HepG2 (cell line): ENCODE measurements around the gene SDF2. TPM values are rescaled to one million over a fixed set of nuclear protein-coding genes. Genes with fewer than 3 reads are reported as not detected.

Source experiments
- ATF7-NPFF ChIP-seq: sonication (generic); formaldehyde crosslinking; IDR thresholded peaks from 2 replicates; pipeline ENCODE4 v1.8.1; 2023; ENCODE audit warnings: mild to moderate bottlenecking, low read depth, missing genetic modification reagents, moderate library complexity
- CBX5 ChIP-seq: sonication (generic); formaldehyde crosslinking; IDR thresholded peaks from 2 replicates; pipeline ENCODE4 v1.4.0; 2020; ENCODE audit warnings: missing genetic modification reagents, borderline replicate concordance
- FOXK2 ChIP-seq: fragments of 450-650 bp; IDR thresholded peaks from 2 replicates; pipeline ENCODE4 v1.6.1; 2016
- HDAC1 ChIP-seq: sonication (generic); formaldehyde crosslinking; IDR thresholded peaks from 2 replicates; pipeline ENCODE4 v1.5.1; 2020; ENCODE audit warnings: mild to moderate bottlenecking, missing genetic modification reagents
- KLF9 ChIP-seq: IDR thresholded peaks from 2 replicates; pipeline ENCODE4 v1.6.1; 2016; ENCODE audit warnings: low read depth
- PAWR ChIP-seq: sonication (generic); formaldehyde crosslinking; IDR thresholded peaks from 2 replicates; pipeline ENCODE4 v1.4.0; 2020; ENCODE audit warnings: missing genetic modification reagents, mild to moderate bottlenecking, borderline replicate concordance
- RXRB ChIP-seq: IDR thresholded peaks from 2 replicates; pipeline ENCODE4 v1.6.1; 2016; ENCODE audit warnings: borderline replicate concordance, missing genetic modification reagents, missing compliant biosample characterization
- SIX1 ChIP-seq: sonication (generic); formaldehyde crosslinking; IDR thresholded peaks from 2 replicates; pipeline ENCODE4 v1.4.0; 2020; ENCODE audit warnings: missing genetic modification reagents, borderline replicate concordance
- SSRP1 ChIP-seq: IDR thresholded peaks from 2 replicates; pipeline ENCODE4 v1.6.1; 2016; ENCODE audit warnings: control low read depth
- TAF1 ChIP-seq: sonication (generic); formaldehyde crosslinking; IDR thresholded peaks from 2 replicates; pipeline ENCODE4 v1.4.0; 2020; ENCODE audit warnings: missing genetic modification reagents
- TP53 ChIP-seq: sonication (generic); formaldehyde crosslinking; conservative IDR thresholded peaks from 2 replicates; pipeline ENCODE4 v1.4.0; 2020; ENCODE audit warnings: missing genetic modification reagents
- ZFX ChIP-seq: sonication (generic); formaldehyde crosslinking; IDR thresholded peaks from 2 replicates; pipeline ENCODE4 v1.4.0; 2020; ENCODE audit warnings: mild to moderate bottlenecking, low read depth, missing genetic modification reagents, moderate library complexity
- ZNF256 ChIP-seq: sonication (generic); formaldehyde crosslinking; conservative IDR thresholded peaks from 2 replicates; pipeline ENCODE4 v1.4.0; 2020; ENCODE audit warnings: missing genetic modification reagents
- ZNF572 ChIP-seq: sonication (generic); formaldehyde crosslinking; IDR thresholded peaks from 2 replicates; pipeline ENCODE4 v1.5.1; 2020; ENCODE audit warnings: mild to moderate bottlenecking, missing genetic modification reagents
- ZNF7 ChIP-seq: IDR thresholded peaks from 2 replicates; pipeline ENCODE4 v1.6.1; 2016; ENCODE audit warnings: missing biosample characterization, missing genetic modification reagents
- ZNF766 ChIP-seq: sonication (generic); formaldehyde crosslinking; IDR thresholded peaks from 2 replicates; pipeline ENCODE4 v1.5.0; 2020; ENCODE audit warnings: missing genetic modification reagents, borderline replicate concordance
- ZNF772 ChIP-seq: sonication (generic); formaldehyde crosslinking; IDR thresholded peaks from 2 replicates; pipeline ENCODE4 v1.5.0; 2020; ENCODE audit warnings: mild to moderate bottlenecking, missing genetic modification reagents
- ZNF792 ChIP-seq: IDR thresholded peaks from 2 replicates; pipeline ENCODE4 v1.6.1; 2016
- ZZZ3 ChIP-seq: sonication (generic); formaldehyde crosslinking; IDR thresholded peaks from 2 replicates; pipeline ENCODE4 v1.4.0; 2020; ENCODE audit warnings: missing genetic modification reagents, mild to moderate bottlenecking, borderline replicate concordance
- polyA plus RNA-seq, 8 experiments: library from polyadenylated mRNA; depleted of rRNA in 3 of 8; stranded (reverse) in 7 of 8; unstranded in 1 of 8; fragments of >200 nt; fragmentation: Illumina TruSeq in 4 of 8; extraction: Trizol in 4 of 8; gene quantifications; 2 replicates each; pipeline versions ENCODE4 v1.2.1 to v1.2.3, GENCODE V29; 2011 to 2016; ENCODE audit warnings: low read depth in 4 of 8, missing spikeins in 1 of 8, mixed read lengths in 1 of 8; ENCODE audit not compliant: insufficient read depth in 1 of 8
- total RNA-seq, 5 experiments: library from RNA; depleted of rRNA; stranded (reverse); fragments of >200 nt; fragmentation: Illumina TruSeq; extraction: Trizol; gene quantifications; 2 replicates each; pipeline ENCODE4 v1.2.3, GENCODE V29; 2016; ENCODE audit warnings: low read depth in 1 of 5
- TF ChIP-seq, protein P1 (sequence below): IDR thresholded peaks from 2 replicates; pipeline ENCODE4 v1.6.1; 2012; ENCODE audit warnings: inconsistent platforms
- TF ChIP-seq, protein P2 (sequence below): sonication (generic); formaldehyde crosslinking; IDR thresholded peaks from 2 replicates; pipeline ENCODE4 v1.4.0; 2020; ENCODE audit warnings: missing genetic modification reagents
- TF ChIP-seq, protein P3 (sequence below): IDR thresholded peaks from 2 replicates; pipeline ENCODE4 v1.6.1; 2016; ENCODE audit warnings: missing compliant biosample characterization, missing genetic modification reagents, borderline replicate concordance
- TF ChIP-seq, protein P4 (sequence below): sonication (generic); formaldehyde crosslinking; IDR thresholded peaks from 2 replicates; pipeline ENCODE4; 2020; ENCODE audit warnings: missing genetic modification reagents, mild to moderate bottlenecking, borderline replicate concordance

SDF2 gene
- total and polyA plus RNA-seq, 2 of the 13 experiments (the other 11 are each of a cell fraction or from before 2014, with no cell fraction given), result 58.2 to 58.4 TPM

GRCh38 chr17:28644787-28645575 is 16.7 kb downstream of the SDF2 start, which contains the start of gene BLTP2 (continued):
- no peak for TF ChIP-seq ZNF572 (CRISPR knock-in tag)
- no peak for TF ChIP-seq KLF9 (CRISPR knock-in tag)
- peak; percentile 67 for TF ChIP-seq ATF7-NPFF (CRISPR knock-in tag)
- 0 out of 2 replicates have a peak, but pooled peaks have one; percentile 18 for TF ChIP-seq ZNF792 (CRISPR knock-in tag)
- peak; percentile 96 for TF ChIP-seq HDAC1 (CRISPR knock-in tag)
- no peak for TF ChIP-seq ZNF256 (CRISPR knock-in tag)
- peak; percentile 51; the same call in 1 of the 2 replicates for TF ChIP-seq RXRB
- TF ChIP-seq PAWR (CRISPR knock-in tag), result no peak
- TF ChIP-seq ZNF7 (CRISPR knock-in tag), result no peak
- no peak; the same call in none of the 2 replicates for TF ChIP-seq ZFX (CRISPR knock-in tag)
- 0 out of 2 replicates have a peak, but pooled peaks have one; percentile 13 for TF ChIP-seq CBX5 (CRISPR knock-in tag)
- TF ChIP-seq, protein P1, sequence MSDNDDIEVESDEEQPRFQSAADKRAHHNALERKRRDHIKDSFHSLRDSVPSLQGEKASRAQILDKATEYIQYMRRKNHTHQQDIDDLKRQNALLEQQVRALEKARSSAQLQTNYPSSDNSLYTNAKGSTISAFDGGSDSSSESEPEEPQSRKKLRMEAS, result peak; percentile 80; the same call in 1 of the 2 replicates
- TF ChIP-seq SSRP1 (CRISPR knock-in tag), result no peak
- TF ChIP-seq SIX1, result no peak
- TF ChIP-seq, protein P2, sequence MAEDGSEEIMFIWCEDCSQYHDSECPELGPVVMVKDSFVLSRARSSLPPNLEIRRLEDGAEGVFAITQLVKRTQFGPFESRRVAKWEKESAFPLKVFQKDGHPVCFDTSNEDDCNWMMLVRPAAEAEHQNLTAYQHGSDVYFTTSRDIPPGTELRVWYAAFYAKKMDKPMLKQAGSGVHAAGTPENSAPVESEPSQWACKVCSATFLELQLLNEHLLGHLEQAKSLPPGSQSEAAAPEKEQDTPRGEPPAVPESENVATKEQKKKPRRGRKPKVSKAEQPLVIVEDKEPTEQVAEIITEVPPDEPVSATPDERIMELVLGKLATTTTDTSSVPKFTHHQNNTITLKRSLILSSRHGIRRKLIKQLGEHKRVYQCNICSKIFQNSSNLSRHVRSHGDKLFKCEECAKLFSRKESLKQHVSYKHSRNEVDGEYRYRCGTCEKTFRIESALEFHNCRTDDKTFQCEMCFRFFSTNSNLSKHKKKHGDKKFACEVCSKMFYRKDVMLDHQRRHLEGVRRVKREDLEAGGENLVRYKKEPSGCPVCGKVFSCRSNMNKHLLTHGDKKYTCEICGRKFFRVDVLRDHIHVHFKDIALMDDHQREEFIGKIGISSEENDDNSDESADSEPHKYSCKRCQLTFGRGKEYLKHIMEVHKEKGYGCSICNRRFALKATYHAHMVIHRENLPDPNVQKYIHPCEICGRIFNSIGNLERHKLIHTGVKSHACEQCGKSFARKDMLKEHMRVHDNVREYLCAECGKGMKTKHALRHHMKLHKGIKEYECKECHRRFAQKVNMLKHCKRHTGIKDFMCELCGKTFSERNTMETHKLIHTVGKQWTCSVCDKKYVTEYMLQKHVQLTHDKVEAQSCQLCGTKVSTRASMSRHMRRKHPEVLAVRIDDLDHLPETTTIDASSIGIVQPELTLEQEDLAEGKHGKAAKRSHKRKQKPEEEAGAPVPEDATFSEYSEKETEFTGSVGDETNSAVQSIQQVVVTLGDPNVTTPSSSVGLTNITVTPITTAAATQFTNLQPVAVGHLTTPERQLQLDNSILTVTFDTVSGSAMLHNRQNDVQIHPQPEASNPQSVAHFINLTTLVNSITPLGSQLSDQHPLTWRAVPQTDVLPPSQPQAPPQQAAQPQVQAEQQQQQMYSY (CRISPR knock-in tag), result 0 out of 2 replicates have a peak, but pooled peaks have one; percentile 23
- TF ChIP-seq TP53, result no peak
- TF ChIP-seq, protein P3, sequence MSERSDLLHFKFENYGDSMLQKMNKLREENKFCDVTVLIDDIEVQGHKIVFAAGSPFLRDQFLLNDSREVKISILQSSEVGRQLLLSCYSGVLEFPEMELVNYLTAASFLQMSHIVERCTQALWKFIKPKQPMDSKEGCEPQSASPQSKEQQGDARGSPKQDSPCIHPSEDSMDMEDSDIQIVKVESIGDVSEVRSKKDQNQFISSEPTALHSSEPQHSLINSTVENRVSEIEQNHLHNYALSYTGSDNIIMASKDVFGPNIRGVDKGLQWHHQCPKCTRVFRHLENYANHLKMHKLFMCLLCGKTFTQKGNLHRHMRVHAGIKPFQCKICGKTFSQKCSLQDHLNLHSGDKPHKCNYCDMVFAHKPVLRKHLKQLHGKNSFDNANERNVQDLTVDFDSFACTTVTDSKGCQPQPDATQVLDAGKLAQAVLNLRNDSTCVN (CRISPR knock-in tag), result 0 out of 2 replicates have a peak, but pooled peaks have one; percentile 22
- TF ChIP-seq, protein P4, sequence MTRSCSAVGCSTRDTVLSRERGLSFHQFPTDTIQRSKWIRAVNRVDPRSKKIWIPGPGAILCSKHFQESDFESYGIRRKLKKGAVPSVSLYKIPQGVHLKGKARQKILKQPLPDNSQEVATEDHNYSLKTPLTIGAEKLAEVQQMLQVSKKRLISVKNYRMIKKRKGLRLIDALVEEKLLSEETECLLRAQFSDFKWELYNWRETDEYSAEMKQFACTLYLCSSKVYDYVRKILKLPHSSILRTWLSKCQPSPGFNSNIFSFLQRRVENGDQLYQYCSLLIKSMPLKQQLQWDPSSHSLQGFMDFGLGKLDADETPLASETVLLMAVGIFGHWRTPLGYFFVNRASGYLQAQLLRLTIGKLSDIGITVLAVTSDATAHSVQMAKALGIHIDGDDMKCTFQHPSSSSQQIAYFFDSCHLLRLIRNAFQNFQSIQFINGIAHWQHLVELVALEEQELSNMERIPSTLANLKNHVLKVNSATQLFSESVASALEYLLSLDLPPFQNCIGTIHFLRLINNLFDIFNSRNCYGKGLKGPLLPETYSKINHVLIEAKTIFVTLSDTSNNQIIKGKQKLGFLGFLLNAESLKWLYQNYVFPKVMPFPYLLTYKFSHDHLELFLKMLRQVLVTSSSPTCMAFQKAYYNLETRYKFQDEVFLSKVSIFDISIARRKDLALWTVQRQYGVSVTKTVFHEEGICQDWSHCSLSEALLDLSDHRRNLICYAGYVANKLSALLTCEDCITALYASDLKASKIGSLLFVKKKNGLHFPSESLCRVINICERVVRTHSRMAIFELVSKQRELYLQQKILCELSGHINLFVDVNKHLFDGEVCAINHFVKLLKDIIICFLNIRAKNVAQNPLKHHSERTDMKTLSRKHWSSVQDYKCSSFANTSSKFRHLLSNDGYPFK (CRISPR knock-in tag), result peak; percentile 53; the same call in 1 of the 2 replicates
- TF ChIP-seq FOXK2, result no peak
- peak; percentile 75 for TF ChIP-seq TAF1 (CRISPR knock-in tag)
- no peak for TF ChIP-seq ZNF766
- peak; percentile 63 for TF ChIP-seq ZZZ3 (CRISPR knock-in tag)
- TF ChIP-seq ZNF772 (CRISPR knock-in tag), result 0 out of 2 replicates have a peak, but pooled peaks have one; percentile 79
